Ovary (tissue), 9 donors: Measurements from ENCODE around the gene DTX1. TPM values are rescaled to one million over a fixed set of nuclear protein-coding genes. Genes with fewer than 3 reads are reported as not detected.

Experiments
- DNase-seq, 5 donors: peaks; one replicate each; pipeline ENCODE4 v3.0.0-alpha.2; 2019 to 2020
- H3K27ac ChIP-seq, 2 donors: fragments of 200-600 bp; one replicate each; pipeline versions ENCODE4 v1.5.1 to v1.8.0; 2019 to 2022
- H3K27me3 ChIP-seq: fragments of 200-600 bp; one replicate; pipeline ENCODE4 v1.8.0; 2022
- H3K36me3 ChIP-seq: fragments of 200-600 bp; sonication (generic); one replicate; pipeline ENCODE4 v1.5.1; 2019
- H3K4me1 ChIP-seq: one replicate; pipeline ENCODE4 v1.8.1; 2013; ENCODE audit warnings: mild to moderate bottlenecking, moderate library complexity; ENCODE audit not compliant: insufficient read depth
- H3K4me3 ChIP-seq: fragments of 200-600 bp; sonication (generic); one replicate; pipeline ENCODE4 v1.5.1; 2017
- H3K9me3 ChIP-seq, 2 donors: fragments of 200-600 bp in 1 of 2; sonication (generic) in 1 of 2; one replicate each; pipeline versions ENCODE4 v1.5.1 to v1.8.1; 2013 to 2019; ENCODE audit warnings: mild to moderate bottlenecking in 1 of 2, moderate library complexity in 1 of 2
- EP300 ChIP-seq: sonication (generic); formaldehyde crosslinking; IDR thresholded peaks from one replicate; pipeline ENCODE4 v1.6.1; 2017; ENCODE audit warnings: antibody characterized with exemption
- POLR2A ChIP-seq: fragments of 450-650 bp; IDR thresholded peaks from one replicate; pipeline ENCODE4 v1.6.1; 2017; ENCODE audit warnings: antibody characterized with exemption, mild to moderate bottlenecking, moderate library complexity
- WGBS, 3 donors: extraction: QIAGEN DNeasy Blood & Tissue Kit in 1 of 3; methylation state at CpG; one replicate each; pipeline versions ENCODE4 v1.1.5 to v1.1.7; 2013 to 2017; 5-methylcytosine and 5-hydroxymethylcytosine counted together
- intact Hi-C, 4 donors: fragments of 100-400 bp; cut with DNase I; formaldehyde crosslinking; loops; one replicate each; pipeline versions ENCODE4 v1.11.0 to v1.15.1; 2022 to 2023
- polyA plus RNA-seq, 2 donors: library from polyadenylated mRNA; stranded (reverse); fragments of 200-250 nt in 1 of 2; fragments of 350-450 nt in 1 of 2; fragmentation: Illumina TruSeq in 1 of 2; extraction: RNeasy Lipid Tissue Mini Kit (QIAGEN cat#74804) in 1 of 2; gene quantifications; one replicate each; pipeline ENCODE4 v1.2.3, GENCODE V29; 2013 to 2014
- total RNA-seq, 7 donors: library from RNA; depleted of rRNA in 2 of 7; stranded (reverse); fragments of >200 nt in 2 of 7; fragmentation: NEBNext Ultra II Directional in 3 of 7; extraction: Animal tissue kit (Norgen Biotek cat#: 25700) in 3 of 7; gene quantifications; one replicate each; pipeline versions ENCODE4 v1.1.0 to v1.2.4, GENCODE V29; 2016 to 2023
- TF ChIP-seq, protein P1 (sequence below), 3 donors: fragments of 450-650 bp in 2 of 3; fragments of 200-600 bp in 1 of 3; IDR thresholded peaks; one replicate each; pipeline versions ENCODE4 v1.5.1 to v1.8.0; 2016 to 2022; ENCODE audit warnings: antibody characterized with exemption in 3 of 3, mild to moderate bottlenecking in 1 of 3
- donor health status: DM: no; HTN: no; CAD: no; lungs with moderate emphysema.
- donor health status: DM: no; HTN: no; CAD: no.
- donor health status: Bipolar disorder and iron deficiency.
- donor health status: DM: yes; HTN: yes; CAD: no.
- donor health status: DM: no; HTN: no; CAD: no.
- donor health status: DM: yes; HTN: yes; CAD: no.

The DTX1 gene
- total and polyA plus RNA-seq, 9 donors: 0.56 to 5.5 (median 1.6) TPM

DNA sequence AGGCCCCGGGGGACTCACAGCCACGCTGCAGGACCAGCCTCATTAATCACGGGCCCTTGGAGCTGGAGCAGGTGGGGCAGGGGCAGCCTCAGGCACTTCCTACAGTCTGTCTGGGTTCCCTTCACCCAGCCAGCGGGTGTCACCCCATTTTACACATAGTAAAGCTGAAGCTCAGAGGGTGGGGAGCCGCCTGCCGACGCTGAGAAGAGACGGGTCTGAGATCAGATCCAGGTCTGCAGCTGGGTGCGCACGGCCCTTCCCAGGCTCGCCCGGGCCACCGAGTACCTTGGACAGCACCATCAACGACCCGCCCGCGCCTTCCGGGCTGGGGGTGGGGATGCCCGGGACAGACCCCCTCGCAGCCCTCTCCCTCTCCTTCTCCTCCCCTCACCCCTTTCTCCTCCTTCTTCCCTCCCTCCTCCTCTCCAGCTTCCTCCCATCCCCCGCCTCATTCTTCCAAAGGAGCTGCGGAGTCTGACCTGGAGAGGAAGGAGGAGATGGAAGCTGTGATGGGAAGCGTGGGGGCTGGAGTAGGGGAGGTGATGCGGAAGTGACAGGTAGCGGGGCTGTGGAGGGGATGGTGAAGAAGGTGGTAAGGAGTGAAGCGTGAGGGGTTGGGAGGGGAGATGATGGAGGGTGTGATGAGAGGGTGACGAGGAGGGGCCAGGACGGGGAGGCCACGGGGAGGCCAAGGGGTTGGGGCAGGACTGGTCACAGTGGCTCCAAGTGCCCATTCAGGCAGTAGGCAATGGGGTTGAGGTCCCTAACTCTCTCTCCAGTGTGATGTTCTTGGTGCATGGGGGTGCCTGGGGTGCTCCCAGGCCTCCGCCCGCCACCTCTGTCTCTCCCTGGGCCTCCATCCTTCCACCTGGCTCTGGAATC, 8.8 kb downstream of the DTX1 start:
- no peak for DNase-seq
- WGBS, 3 donors: 32 to 35% (median 34%) methylated on average over 29 to 31 of the region's 31 CpGs
- Histone ChIP-seq H3K36me3 (no peaks in the 10 kb centered on the region), H3K27ac (no peak overlapping the region), H3K4me3 (no peak overlapping the region), H3K9me3 (no peaks in the 10 kb centered on the region), H3K27me3 (no peaks in the 10 kb centered on the region), H3K4me1 (no peaks in the 10 kb centered on the region)
- TF ChIP-seq, protein P1, sequence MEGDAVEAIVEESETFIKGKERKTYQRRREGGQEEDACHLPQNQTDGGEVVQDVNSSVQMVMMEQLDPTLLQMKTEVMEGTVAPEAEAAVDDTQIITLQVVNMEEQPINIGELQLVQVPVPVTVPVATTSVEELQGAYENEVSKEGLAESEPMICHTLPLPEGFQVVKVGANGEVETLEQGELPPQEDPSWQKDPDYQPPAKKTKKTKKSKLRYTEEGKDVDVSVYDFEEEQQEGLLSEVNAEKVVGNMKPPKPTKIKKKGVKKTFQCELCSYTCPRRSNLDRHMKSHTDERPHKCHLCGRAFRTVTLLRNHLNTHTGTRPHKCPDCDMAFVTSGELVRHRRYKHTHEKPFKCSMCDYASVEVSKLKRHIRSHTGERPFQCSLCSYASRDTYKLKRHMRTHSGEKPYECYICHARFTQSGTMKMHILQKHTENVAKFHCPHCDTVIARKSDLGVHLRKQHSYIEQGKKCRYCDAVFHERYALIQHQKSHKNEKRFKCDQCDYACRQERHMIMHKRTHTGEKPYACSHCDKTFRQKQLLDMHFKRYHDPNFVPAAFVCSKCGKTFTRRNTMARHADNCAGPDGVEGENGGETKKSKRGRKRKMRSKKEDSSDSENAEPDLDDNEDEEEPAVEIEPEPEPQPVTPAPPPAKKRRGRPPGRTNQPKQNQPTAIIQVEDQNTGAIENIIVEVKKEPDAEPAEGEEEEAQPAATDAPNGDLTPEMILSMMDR (IDR thresholded peaks at IDR 0.05): no peak
- TF ChIP-seq POLR2A (no peak), EP300 (no peak)
- intact Hi-C loops: no loop called here

DNA sequence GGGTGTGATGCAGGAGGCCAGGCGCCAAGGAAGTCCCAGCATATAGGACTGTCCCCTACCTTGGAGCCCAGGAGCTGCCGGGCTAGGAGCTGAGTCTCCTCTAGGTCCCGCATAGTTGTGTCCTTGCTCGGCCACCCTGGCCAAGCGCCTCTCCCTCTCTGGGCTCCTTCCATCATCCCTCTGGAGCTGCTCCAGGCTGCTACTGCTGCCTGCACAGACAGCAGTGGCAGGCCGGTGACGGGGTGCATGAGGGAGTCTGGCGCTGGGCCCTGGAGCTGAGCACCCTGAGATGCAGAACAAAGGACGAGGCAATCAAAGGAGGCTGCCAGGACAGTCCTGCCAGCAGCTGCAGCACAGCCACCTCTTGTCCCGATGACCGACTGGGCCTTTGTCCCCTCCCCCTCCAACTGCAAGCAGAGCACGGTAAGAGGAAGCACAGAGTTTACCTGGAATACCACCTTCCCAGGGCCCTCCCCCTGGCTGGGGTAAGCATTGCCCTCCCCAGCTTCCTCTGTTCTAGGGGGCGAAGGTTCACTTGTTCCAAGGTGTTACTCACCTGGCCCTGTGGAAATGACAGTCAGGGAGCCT, 10.4 kb downstream of the DTX1 start:
- Histone ChIP-seq H3K4me3 (no peak overlapping the region), H3K4me1 (no peaks in the 10 kb centered on the region), H3K36me3 (no peaks in the 10 kb centered on the region), H3K27ac (no peak overlapping the region), H3K9me3 (no peaks in the 10 kb centered on the region), H3K27me3 (no peaks in the 10 kb centered on the region)
- intact Hi-C loops: no loop called here
- WGBS, 3 donors: 77 to 82% (median 81%) methylated on average over 13 of the region's 13 CpGs
- no peak for DNase-seq
- TF ChIP-seq, protein P1 (IDR thresholded peaks at IDR 0.05): no peak
- TF ChIP-seq EP300: no peak
- TF ChIP-seq POLR2A: no peak

DNA sequence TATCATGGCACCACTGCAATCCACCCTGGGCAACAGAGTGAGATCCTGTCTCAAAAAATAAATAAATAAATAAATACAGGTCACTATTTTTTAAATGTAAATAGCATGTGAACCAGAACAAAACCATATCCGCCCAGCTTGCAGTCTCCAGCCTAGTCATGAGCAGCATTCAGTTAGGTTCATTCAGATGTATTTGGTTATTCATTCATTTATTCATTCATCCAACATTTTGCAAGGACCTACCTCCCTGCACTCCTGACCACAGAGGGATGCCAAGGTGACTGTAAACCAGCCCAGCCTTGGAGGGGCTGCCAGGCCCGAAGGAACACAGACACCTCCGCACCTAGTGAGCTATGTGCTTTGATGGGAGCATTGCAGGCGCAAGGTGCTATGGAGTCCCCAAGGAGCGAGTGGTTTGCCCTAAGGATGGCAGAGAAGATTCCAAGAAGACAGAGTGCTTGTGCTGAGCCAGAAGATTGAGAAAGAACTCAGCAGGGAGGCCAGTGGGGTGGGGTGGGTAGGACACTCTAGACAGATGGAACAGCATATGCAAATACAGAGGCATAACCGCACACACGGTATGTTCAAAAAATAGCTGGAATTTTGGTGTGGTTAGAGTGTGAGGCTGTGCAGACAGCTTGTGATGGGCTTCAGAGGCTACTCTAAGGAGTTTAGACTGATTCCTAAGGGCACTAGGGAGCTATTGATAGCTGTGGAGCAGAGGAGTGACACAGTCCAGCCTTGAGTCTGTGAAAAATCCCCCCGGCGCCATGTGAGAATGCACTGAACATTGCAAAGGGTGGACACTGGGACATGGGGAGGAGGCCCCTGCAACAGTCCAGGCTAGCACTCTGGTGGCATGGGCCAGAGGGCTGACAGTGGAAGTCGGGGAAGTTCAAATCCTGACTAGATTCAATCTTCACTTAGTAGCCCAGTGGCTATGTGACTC, 11.7 kb downstream of the DTX1 start:
- Histone ChIP-seq H3K36me3 (no peaks in the 10 kb centered on the region), H3K27ac (no peak overlapping the region), H3K27me3 (no peaks in the 10 kb centered on the region), H3K4me3 (no peak overlapping the region), H3K4me1 (no peaks in the 10 kb centered on the region), H3K9me3 (no peaks in the 10 kb centered on the region)
- no peak for DNase-seq
- 90 to 92% (median 91%) methylated on average over 10 of the region's 10 CpGs for WGBS, 3 donors
- intact Hi-C loops: no loop called here
- TF ChIP-seq, protein P1 (IDR thresholded peaks at IDR 0.05): no peak
- TF ChIP-seq POLR2A (no peak), EP300 (no peak)

DNA sequence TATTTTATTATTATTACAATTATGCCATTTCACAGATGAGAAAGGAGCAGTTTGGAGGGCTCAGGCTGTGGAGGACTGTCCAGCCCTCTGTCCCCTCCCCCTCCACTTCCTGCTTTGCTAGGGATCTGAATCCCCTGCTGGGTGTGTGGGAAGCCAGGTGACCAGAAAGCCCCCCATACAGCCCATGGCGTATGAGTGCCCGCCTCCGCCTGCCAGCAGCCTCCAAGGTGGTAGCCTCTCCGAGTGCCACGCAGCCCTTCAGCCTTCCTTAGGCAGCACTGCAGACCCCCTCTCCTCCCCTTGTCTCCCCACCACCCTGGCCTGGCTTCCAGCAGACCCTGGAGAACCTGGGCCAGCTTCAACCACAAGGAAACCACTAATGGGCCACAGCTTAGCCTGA, 12.6 kb downstream of the DTX1 start:
- no peaks in the 10 kb centered on the region for H3K27me3 ChIP-seq
- no peak overlapping the region for H3K4me3 ChIP-seq
- H3K36me3 ChIP-seq: no peaks in the 10 kb centered on the region
- no peak overlapping the region for H3K27ac ChIP-seq
- no peaks in the 10 kb centered on the region for H3K9me3 ChIP-seq
- 76 to 87% (median 87%) methylated on average over 5 of the region's 5 CpGs for WGBS, 3 donors
- intact Hi-C loops: no loop called here
- no peaks in the 10 kb centered on the region for H3K4me1 ChIP-seq
- no peak for DNase-seq
- TF ChIP-seq EP300 (no peak), POLR2A (no peak)
- TF ChIP-seq, protein P1 (IDR thresholded peaks at IDR 0.05): no peak
